Upper lobe of right lung (tissue), 1 donor: ENCODE measurements around the gene NDST1. TPM values are rescaled to one million over a fixed set of nuclear protein-coding genes. Genes with fewer than 3 reads are reported as not detected.

ENCODE experiments used
- ATAC-seq: fragments of 200-7000 bp; cut with Tn5 transposase; one replicate; pipeline ENCODE4 v1.9.1; 2020; ENCODE audit warnings: mild to moderate bottlenecking, moderate library complexity
- DNase-seq: peaks from one replicate; pipeline ENCODE4 v3.0.0-alpha.2; 2020
- H3K27ac ChIP-seq: fragments of 200-600 bp; one replicate; pipeline ENCODE4 v1.8.0; 2022
- H3K27me3 ChIP-seq: fragments of 200-600 bp; one replicate; pipeline ENCODE4 v1.8.0; 2022; ENCODE audit warnings: mild to moderate bottlenecking
- H3K36me3 ChIP-seq: fragments of 200-600 bp; one replicate; pipeline ENCODE4 v1.8.0; 2022
- H3K4me1 ChIP-seq: fragments of 200-600 bp; one replicate; pipeline ENCODE4 v1.8.0; 2022
- H3K4me3 ChIP-seq: fragments of 200-600 bp; one replicate; pipeline ENCODE4 v1.8.0; 2022; ENCODE audit warnings: mild to moderate bottlenecking
- H3K9me3 ChIP-seq: fragments of 200-600 bp; one replicate; pipeline ENCODE4 v1.8.0; 2022
- CTCF ChIP-seq: fragments of 200-600 bp; IDR thresholded peaks from one replicate; pipeline ENCODE4 v1.8.0; 2022; ENCODE audit warnings: antibody characterized with exemption
- intact Hi-C: fragments of 100-400 bp; cut with DNase I; formaldehyde crosslinking; loops from one replicate; pipeline ENCODE4 v1.11.0; 2022
- total RNA-seq: library from RNA; stranded (reverse); fragmentation: NEBNext Ultra II Directional; extraction: Animal tissue kit (Norgen Biotek cat#: 25700); gene quantifications from one replicate; pipeline ENCODE4 v1.2.1, GENCODE V29; 2021
- donor health status: DM: no; HTN: yes; CAD: no; lungs with severe emphysema.

NDST1 gene
- total RNA-seq, 1 donor from 2014 or later, result 143 TPM

- DNase-seq (no peak), ATAC-seq (no peak)
- intact Hi-C loops, result no loop called here
- no peak overlapping the region for H3K4me3 ChIP-seq
- H3K4me1 ChIP-seq, result peaks cover 8% of the 10 kb centered on the region
- no peak for TF ChIP-seq CTCF
- no peaks in the 10 kb centered on the region for H3K9me3 ChIP-seq
- H3K27ac ChIP-seq, result no peak overlapping the region
- H3K27me3 ChIP-seq, result no peaks in the 10 kb centered on the region
- H3K36me3 ChIP-seq, result no peaks in the 10 kb centered on the region
Observed at GRCh38 chr5:150571836-150572235, 63.9 kb downstream of the NDST1 start.

- H3K4me3 ChIP-seq, result no peak overlapping the region
- H3K36me3 ChIP-seq, result no peaks in the 10 kb centered on the region
- ATAC-seq (no peak), DNase-seq (no peak)
- no peak for TF ChIP-seq CTCF
- no peaks in the 10 kb centered on the region for H3K27me3 ChIP-seq
- no peak overlapping the region for H3K27ac ChIP-seq
- H3K4me1 ChIP-seq, result peaks cover 1% of the 10 kb centered on the region
- intact Hi-C loops, result no loop called here
- no peaks in the 10 kb centered on the region for H3K9me3 ChIP-seq
Observed at GRCh38 chr5:150573216-150573615, 65.3 kb downstream of the NDST1 start.

- intact Hi-C loops, result no loop called here
- no peak for ATAC-seq
- Histone ChIP-seq H3K4me3 (no peak overlapping the region), H3K4me1 (no peaks in the 10 kb centered on the region), H3K36me3 (no peaks in the 10 kb centered on the region), H3K27ac (no peak overlapping the region), H3K27me3 (no peaks in the 10 kb centered on the region), H3K9me3 (no peaks in the 10 kb centered on the region)
- DNase-seq, result no peak
- no peak for TF ChIP-seq CTCF
Observed at GRCh38 chr5:150573867-150574817, 66.2 kb downstream of the NDST1 start.

- no peak for TF ChIP-seq CTCF
- Histone ChIP-seq H3K27ac (no peak overlapping the region), H3K36me3 (no peaks in the 10 kb centered on the region), H3K4me3 (no peak overlapping the region), H3K4me1 (no peaks in the 10 kb centered on the region), H3K27me3 (no peaks in the 10 kb centered on the region), H3K9me3 (no peaks in the 10 kb centered on the region)
- intact Hi-C loops, result no loop called here
- ATAC-seq (no peak), DNase-seq (peak; percentile 55)
Observed at GRCh38 chr5:150574818-150575547, 67.1 kb downstream of the NDST1 start.

- TF ChIP-seq CTCF, result no peak
- Histone ChIP-seq H3K4me3 (no peak overlapping the region), H3K36me3 (no peaks in the 10 kb centered on the region), H3K9me3 (no peaks in the 10 kb centered on the region), H3K27me3 (no peaks in the 10 kb centered on the region), H3K27ac (no peak overlapping the region), H3K4me1 (no peaks in the 10 kb centered on the region)
- ATAC-seq, result no peak
- intact Hi-C loops, result no loop called here
- DNase-seq, result peak; percentile 43
Observed at GRCh38 chr5:150575745-150576448, 68.0 kb downstream of the NDST1 start.
